ENCODE results near the gene CPED1.

GRCh38 chr7:120987280-120987679 lies 1.2 kb upstream of the CPED1 start:
- TF ChIP-seq, protein P1, sequence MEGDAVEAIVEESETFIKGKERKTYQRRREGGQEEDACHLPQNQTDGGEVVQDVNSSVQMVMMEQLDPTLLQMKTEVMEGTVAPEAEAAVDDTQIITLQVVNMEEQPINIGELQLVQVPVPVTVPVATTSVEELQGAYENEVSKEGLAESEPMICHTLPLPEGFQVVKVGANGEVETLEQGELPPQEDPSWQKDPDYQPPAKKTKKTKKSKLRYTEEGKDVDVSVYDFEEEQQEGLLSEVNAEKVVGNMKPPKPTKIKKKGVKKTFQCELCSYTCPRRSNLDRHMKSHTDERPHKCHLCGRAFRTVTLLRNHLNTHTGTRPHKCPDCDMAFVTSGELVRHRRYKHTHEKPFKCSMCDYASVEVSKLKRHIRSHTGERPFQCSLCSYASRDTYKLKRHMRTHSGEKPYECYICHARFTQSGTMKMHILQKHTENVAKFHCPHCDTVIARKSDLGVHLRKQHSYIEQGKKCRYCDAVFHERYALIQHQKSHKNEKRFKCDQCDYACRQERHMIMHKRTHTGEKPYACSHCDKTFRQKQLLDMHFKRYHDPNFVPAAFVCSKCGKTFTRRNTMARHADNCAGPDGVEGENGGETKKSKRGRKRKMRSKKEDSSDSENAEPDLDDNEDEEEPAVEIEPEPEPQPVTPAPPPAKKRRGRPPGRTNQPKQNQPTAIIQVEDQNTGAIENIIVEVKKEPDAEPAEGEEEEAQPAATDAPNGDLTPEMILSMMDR (IDR thresholded peaks at IDR 0.05 in 2 of 3, conservative IDR thresholded peaks at IDR 0.05 in 1 of 3; ENCODE audit: control insufficient read depth in 2 of 3, extremely low read depth in 1 of 3, insufficient read depth in 1 of 3, low read depth in 3 of 3, low read length in 3 of 3) = no peak
- TF ChIP-seq EZH2 (IDR thresholded peaks at IDR 0.05; ENCODE audit: borderline replicate concordance, control insufficient read depth, low read depth, low read length) = no peak
- no peak for TF ChIP-seq SMC3 (IDR thresholded peaks at IDR 0.05; ENCODE audit: borderline replicate concordance, low read length)
- no peak for TF ChIP-seq SREBF2 (IDR thresholded peaks at IDR 0.05; ENCODE audit: low read length)
- no peak for TF ChIP-seq ZNF687 (IDR thresholded peaks at IDR 0.05)
- TF ChIP-seq GABPA (IDR thresholded peaks at IDR 0.05; ENCODE audit: low read depth) = no peak
- TF ChIP-seq, protein P2, sequence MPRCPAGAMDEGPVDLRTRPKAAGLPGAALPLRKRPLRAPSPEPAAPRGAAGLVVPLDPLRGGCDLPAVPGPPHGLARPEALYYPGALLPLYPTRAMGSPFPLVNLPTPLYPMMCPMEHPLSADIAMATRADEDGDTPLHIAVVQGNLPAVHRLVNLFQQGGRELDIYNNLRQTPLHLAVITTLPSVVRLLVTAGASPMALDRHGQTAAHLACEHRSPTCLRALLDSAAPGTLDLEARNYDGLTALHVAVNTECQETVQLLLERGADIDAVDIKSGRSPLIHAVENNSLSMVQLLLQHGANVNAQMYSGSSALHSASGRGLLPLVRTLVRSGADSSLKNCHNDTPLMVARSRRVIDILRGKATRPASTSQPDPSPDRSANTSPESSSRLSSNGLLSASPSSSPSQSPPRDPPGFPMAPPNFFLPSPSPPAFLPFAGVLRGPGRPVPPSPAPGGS (IDR thresholded peaks at IDR 0.05; ENCODE audit: borderline replicate concordance, insufficient read depth, low read depth, low read length, poor library complexity, severe bottlenecking) = no peak
- TF ChIP-seq, protein P3, sequence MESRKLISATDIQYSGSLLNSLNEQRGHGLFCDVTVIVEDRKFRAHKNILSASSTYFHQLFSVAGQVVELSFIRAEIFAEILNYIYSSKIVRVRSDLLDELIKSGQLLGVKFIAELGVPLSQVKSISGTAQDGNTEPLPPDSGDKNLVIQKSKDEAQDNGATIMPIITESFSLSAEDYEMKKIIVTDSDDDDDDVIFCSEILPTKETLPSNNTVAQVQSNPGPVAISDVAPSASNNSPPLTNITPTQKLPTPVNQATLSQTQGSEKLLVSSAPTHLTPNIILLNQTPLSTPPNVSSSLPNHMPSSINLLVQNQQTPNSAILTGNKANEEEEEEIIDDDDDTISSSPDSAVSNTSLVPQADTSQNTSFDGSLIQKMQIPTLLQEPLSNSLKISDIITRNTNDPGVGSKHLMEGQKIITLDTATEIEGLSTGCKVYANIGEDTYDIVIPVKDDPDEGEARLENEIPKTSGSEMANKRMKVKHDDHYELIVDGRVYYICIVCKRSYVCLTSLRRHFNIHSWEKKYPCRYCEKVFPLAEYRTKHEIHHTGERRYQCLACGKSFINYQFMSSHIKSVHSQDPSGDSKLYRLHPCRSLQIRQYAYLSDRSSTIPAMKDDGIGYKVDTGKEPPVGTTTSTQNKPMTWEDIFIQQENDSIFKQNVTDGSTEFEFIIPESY (IDR thresholded peaks at IDR 0.05) = no peak
- TF ChIP-seq ESRRA (IDR thresholded peaks at IDR 0.05; ENCODE audit: low read length) = no peak
- no peak for TF ChIP-seq IRF5 (IDR thresholded peaks at IDR 0.05; ENCODE audit: borderline replicate concordance)
- no peak for TF ChIP-seq SP1 (IDR thresholded peaks at IDR 0.05; ENCODE audit: low read depth, low read length)
- TF ChIP-seq SMAD1 (IDR thresholded peaks at IDR 0.05; ENCODE audit: low read depth, partially characterized antibody) = no peak
